Activated T-helper 1 cell treated with Interleukin-2 at 50 U/mL for 16 hours (primary cell): ENCODE measurements around the gene GTF2A1.
A peak's percentile ranks its signal among the peaks of the same experiment; 100 is the strongest.
"Not testable (repeated sequence)": the region's sequence is repeated elsewhere in the genome, so short reads cannot be mapped to it uniquely, and the experiment has no call there.

Experiments used
- DNase-seq: peaks from one replicate; pipeline ENCODE4 v3.0.0-alpha.2; 2020; ENCODE audit warnings: low read depth

The GTF2A1 gene

DNA sequence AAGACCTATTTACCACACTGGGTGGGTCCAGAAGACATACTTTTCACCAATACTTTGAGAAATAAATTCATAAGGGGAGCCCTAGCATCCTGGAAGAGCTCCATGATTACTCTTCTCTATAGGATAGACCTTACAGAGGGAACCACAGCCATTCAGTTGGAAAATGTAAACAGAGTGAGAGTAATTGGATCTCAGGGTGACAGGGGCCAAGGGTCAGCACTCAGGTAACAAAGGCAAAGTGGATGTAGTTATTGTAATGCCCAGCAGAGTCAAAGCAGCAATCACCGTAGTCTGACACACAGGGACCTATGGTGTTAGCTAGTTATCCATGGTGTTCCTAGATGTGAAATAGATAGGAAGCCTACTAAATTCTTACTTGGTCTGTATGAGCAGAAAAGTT lies 10.8 kb upstream of the GTF2A1 start:
- DNase-seq = no peak

DNA sequence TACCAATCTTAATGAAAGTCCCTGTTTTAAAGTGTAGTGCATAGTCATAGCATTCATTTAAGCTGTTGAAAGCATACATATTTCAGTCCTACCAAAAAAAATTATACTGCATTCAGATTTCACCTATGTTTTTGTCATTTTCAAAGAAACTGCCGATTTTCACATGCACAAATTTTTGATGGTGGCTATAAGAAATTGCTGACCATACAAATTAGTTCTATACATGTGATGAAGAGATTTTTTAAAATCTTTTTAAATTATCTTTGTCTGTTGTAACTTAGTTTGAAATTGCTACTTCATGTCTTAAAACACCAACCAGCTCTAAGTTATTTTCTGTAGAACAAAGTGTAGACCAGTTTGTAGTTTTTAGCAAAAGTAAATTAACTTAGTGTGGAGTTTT lies 3.5 kb upstream of the GTF2A1 start:
- no peak for DNase-seq

DNA sequence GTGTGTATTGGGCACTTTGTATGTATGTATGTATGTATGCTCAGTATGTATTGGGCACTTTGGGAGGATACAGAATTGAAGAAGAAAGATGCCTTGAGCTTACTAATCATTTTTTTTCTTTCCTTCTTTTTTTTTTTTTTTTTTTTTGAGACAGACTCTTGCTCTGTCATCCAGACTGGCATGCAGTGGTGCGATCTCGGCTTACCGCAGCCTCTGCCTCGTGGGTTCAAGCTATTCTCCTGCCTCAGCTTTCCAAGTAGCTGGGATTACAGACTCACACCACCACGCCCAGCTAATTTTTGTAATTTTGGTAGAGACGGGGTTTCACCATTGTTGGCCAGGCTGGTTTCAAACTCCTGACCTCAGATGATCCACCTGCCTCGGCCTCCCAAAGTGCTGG lies 3.0 kb upstream of the GTF2A1 start:
- not testable (repeated sequence) for DNase-seq

DNA sequence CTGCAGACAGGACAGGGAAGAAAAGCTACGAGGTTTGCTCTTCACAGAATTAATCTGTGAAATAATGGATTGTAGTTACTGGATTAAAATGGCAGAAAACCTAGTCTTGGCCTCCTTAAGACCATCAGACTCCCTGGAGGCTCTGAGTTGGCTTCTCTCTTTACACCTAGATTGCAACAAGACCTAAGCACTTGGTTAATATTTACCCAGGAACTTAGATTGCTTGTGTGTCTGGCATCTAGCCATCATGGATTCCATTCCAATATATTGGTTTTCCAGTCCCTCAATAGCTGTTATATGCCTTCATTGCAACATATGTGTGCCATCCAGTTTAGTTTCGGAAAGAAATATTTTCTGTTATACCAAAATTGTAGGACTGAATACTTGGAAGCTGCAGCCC lies 1.9 kb upstream of the GTF2A1 start:
- DNase-seq = no peak

DNA sequence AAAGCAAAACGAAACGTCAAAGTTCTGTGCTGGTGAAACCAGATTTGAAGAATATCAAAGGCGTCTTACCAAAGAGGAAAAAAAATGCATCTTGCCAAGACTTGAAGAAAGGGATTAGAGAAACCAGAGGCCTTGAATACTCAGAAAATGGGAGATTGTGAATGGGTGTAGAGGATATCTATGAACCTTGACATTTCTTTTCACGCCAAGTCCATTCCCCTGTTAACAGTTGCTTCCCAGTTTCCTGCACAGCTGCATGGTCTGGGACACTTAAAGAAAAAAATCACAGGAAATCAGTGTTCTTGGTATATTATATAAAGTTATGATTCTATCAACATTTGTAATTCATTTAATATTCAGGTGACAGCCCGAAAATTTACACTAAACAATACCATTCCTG lies 1.4 kb upstream of the GTF2A1 start:
- DNase-seq = no peak

DNA sequence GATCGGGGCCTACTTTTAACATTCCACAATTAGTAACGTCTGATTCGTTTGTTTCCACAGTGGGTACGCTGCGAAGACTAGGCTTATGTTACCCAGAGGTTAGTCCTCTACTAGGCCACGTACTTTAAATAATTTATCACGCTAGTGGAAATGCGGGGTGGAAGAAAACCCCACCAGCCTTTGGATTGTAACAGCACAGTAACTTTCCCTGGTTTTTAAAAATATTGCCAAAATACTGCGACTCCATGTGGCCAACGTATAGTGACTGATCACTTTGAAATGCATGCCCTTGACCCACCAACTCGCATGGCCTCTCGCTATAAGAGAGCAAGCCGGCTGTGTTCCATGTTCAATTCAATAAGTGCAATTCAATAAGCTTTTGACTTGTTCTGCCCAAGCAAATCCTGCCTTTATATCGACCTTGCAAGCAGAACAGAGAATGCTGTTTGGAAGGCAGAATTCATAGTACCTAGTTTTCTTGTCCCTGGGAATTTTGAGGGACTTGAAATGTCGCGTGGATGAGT lies 882 bp upstream of the GTF2A1 start:
- no peak for DNase-seq

DNA sequence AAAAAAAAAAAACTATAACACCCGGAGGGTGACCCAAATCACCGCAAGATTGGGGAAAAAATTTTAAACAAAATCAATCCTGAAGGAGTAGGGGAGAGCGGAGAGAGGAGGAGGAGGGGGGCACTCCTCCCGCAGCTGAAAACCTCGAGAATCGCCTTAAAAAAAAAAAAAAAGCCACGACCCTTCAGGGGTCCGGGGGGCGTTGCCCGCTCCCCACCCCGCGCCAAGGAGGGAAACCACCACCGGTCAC lies 254 bp downstream of the GTF2A1 start:
- DNase-seq = no peak

DNA sequence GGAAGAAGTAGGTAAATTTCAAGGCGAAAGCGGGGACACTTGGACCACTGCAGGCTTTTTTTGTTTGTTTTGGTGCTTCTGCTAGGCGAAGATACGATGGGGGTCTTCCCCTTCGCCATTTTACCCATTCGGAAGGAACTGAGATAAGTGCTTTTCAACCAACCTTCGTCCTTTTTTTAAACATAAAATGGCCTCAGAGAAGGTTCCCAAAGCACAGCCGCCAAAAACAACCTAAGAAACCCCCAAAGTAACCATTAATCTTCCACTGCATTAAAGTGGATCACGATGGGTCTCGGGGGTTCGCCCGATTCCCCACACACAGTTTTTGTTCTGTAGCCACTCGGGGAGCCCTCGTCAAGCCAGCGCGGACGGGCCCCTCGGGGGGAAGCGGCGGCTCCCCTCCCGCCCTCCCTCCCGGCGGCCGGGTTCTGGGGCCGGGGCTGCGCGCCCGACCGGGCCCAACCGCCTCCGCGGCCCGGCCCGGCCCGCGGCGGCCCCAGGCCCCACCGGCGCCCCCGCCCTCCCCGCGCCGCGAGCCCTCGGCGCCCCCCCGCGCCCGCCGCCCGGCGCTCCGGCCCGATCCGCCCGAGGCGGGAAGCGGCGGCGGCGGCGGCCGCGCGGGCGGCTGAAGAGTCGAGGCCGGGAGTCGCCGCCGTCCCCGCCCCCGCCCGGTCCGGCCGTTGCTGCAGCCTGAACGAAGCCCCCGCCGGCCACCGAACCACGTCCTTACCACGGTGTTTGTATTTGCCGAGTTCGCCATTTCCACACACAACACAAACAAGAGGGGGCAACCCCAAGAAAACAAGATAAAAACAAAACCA lies 790 bp downstream of the GTF2A1 start:
- peak; percentile 24 for DNase-seq

DNA sequence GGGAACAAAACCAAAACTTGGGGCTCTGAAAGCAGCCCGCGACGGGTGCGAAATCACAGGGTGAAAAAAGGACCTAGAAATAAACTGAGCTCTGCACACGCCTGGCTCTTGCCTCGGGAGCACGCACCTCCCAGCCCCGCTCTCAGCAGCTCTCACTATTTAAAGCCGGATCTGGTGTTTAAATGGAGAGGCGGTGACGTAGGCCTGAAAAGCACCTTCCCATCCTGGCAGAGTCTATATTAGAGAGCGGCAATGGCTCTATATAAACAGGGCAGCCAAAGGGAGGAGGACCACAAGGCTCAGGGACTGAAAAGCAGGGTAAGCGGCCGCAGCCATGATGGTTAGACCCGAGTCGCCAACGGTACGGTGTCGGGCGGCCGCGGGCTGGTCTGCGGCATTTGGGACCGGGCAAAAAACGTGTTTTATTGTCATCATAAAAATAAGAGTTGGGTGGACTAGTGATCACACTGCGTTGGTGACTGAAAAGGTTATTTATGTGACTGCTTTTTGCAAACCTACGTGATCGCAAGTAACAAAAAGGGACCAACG lies 1.5 kb downstream of the GTF2A1 start:
- peak; percentile 72 for DNase-seq

DNA sequence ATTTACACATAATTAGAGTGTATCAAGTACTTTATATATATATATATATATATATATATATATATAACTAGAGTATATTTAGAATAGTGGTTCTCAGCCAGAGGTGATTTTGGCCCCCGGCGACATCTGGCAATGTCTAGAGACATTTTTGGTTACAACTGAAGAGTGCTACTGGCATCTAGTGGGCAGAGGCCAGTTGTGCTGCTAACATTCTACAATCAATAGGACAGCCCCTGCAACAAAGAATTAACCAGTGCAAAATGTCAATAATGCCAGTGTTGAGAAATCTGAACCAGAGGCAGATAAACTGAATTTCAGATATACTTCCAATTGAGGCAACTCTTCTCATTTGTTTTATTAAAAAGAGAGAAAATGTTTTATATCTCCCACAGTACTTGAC lies 8.9 kb downstream of the GTF2A1 start:
- DNase-seq = no peak

DNA sequence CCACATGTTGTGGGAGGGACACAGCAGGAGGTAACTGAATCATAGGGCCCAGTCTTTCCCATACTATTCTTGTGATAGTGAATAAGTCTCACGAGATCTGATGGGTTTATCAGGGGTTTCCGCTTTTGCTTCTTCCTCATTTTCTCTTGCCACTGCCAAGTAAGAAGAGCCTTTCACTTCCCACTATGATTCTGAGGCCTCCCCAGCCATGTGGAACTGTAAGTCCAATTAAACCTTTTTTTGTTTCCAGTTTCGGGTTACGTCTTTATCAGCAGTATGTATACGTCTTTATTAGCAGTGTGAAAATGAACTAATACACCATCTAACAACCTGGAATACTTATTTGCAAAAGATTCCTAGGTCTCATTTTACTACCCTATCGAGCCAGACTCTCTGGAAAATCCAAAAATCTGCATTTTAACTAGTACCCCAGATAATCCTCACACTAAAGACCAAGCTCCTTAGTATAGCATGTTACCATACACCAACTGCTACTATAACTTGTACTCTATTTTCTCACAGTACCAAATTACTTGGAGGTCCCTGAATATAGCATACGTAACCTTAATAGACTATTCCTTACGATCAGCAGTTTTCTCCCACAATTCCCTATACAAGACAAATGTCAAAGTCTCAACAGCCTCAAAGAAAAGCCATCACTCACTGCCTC lies 11.5 kb downstream of the GTF2A1 start:
- DNase-seq = no peak

DNA sequence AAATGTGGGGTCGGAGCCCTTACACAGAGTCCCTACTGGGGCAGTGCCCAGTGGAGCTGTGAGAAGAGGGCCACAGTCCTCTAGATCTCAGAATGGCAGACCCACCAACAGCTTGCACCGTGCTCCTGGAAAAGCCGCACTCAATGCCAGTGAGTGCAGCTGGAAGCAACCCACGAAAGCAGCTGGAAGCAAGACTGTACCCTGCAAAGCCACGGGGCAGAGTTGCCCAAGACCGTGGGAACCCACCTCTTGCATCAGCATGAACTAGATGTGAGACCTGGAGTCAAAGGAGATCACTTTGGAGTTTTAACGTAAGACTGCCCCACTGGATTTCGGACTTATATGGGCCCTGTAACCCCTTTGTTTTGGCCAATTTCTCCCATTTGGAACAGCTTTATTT lies 12.3 kb downstream of the GTF2A1 start:
- DNase-seq = no peak

DNA sequence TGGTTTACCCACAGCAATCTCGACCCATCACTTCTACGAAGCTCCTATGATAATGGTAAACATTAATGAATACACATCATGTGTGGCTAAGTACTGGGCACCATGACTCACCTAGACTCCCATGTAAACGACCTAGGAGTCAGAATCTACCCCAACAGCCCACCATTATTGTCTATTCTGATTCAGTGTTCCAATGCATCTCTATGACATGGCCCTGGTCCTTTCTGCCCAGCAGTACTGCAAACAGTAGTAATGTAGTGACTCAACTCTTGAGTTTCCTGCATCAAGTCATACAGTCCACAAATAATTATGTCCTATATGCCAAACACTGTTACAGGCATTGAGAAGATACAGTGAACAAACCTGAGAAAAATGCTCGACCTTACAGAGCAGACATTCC lies 14.6 kb downstream of the GTF2A1 start:
- no peak for DNase-seq

DNA sequence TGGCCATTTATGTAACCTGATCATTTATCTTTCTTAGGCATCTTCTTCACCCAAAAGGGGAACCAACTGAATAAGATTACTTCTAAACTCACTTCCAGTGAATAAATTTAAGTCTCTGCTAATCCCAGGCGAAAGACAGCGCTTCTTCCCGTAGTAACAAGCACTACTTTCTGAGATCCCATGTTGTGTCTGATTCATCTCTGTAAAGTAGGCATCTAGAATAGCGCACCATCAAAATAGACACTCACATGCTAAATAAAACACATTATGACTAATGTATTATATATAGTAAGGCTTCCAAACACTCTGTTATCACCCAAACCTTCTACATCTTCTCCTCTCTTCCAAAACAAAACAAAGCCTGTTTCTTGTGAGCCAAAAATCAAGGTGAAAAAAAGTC lies 15.1 kb downstream of the GTF2A1 start:
- no peak for DNase-seq

DNA sequence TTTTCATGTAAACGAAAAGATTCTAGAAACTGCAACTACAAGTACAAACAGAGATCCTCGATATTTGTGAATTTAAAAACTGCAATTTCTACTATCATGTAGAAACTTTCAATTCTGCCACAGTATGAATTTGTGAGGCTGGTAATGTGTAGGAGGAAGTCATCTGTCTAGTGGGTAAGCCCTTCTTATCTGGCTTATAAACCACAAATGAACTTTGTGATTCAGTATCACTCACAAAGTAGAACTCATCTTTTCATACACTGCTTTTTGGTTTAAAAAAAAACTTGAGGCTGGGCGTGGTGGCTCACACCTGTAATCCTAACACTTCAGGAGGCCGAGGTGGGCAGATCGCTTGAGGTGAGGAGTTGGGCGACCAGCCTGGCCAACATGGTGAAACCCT lies 20.7 kb downstream of the GTF2A1 start:
- DNase-seq = no peak

DNA sequence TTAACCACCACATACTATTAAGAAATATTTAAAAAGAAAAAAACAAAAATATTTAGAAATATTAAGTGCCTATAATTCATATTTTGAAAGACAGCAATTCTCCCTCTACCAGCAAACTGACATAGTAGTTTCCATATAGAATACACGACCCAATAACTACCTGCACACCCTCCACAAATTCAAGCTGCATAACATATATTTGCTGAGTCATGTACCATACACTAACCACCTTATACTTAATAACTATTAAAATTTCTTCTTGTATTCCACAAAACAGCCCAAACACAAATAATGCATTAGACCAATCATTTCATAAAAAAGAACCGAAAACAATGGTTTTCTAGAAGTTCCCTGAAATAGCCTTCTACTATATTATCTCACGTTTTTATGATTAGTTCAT lies 21.7 kb downstream of the GTF2A1 start:
- no peak for DNase-seq

DNA sequence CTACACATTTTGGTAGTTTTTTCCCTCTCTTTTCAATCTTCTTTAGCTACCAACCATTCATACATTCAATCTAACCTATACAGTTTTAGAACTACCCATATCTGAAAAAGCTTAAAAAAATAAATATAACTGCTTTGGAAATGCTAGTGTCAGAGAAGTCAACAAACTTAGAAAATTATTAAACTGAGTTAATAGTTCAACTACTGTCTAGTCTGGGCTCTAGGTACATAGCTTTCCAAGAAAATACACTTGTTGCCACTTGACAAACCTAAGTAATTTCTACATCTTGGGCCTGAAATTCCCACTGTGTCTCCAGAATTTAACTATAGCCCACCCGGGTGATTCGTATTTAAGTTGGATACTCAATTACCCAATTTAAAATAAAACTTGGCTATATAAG lies 22.1 kb downstream of the GTF2A1 start:
- no peak for DNase-seq

DNA sequence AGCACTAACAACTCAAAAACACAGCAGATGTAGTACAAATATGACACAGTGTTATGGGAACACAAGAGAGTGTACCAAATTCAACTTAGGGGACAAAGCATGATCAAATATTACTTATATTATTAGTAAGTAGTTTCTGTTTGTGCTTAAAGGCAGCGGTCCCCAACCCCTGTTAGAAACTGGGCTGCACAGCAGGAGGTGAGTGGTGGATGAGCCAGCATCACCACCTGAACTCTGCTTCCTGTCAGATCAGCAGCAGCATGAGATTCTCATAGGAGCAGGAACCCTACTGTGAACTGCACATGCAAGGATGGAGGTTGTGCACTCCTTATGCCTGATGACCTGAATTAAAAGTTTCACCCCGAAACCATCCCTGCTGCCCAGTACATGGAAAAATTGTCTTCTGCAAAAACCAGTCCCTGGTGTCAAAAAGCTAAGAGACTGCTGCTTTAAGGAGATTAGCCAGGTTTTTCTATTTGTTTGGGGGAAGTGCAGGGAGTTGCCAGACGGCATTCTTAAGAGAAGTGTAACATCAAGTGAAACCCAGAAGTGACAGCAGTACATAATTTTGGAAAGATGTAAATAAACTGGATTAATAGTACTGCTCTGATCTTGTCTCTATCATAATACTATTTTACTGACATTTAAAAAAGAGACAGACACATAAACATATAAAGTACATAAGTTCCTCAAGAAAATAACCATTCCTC lies 26.7 kb downstream of the GTF2A1 start:
- no peak for DNase-seq

DNA sequence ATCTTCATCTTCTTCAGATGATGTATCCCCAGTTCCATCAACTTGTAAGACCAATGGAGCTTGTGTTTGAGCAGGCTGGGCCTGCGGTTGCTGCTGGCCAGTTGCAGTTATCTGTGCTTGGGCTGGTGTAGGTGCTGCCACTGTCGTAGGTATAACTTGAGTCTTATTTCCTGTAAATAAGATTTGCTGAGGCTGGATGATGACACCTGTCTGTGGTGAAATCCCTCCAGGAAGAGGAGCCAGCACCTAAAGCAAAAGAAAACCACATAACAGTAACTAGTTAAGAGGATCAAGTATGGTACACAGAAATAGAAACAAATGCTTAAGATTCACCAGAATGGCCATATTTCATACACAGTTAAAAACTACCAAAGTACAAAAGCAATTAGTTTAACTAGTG lies 28.2 kb downstream of the GTF2A1 start:
- DNase-seq = no peak

DNA sequence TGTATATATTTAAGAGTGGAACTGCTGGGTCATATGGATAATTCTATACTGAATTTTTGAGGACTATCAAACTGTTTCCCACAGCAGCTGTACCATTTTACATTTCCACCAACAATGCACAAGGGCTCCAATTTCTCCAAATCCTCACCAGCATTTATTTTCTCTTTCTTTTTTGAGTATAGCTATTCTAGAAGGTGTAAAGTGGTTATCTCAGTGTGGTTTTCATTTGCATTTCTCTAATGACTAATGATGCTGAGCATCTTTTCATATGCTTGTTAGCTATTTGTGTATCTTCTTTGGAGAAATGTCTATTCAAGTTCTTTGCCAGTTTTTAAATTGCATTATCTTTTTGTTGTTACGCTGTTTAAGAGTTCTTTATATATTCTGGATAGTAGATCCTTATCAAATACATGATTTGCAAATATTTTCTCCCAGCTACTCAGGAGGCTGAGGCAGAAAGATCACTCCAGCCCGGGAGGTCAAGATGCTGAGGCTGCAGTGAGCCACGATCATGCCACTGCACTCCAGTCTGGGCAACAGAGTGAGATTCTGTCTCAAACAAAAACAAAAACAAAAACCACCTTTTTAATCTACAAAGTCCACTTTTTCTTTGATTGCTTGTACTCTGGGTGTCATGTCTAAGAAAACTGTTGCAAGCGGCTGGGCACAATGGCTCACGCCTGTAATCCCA lies 32.8 kb downstream of the GTF2A1 start:
- DNase-seq = no peak

DNA sequence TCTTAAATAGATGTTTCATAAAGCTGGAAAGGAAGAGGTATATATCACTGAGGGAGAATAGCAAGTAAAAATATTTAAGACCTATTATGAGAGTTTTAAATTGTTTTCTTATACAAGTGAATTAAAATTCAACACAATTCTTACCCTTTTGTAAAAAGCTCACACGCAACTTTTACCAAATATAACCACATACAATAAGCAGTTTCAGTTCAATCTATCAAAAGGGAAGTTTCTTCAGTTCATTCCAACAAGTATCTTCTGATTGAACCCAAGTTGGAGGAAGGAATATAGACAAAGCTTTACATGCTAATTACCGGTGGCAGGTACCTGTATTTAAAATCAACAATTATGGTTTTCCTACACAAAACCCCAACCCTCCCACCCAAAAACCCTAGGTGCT lies 41.1 kb downstream of the GTF2A1 start:
- DNase-seq = no peak

DNA sequence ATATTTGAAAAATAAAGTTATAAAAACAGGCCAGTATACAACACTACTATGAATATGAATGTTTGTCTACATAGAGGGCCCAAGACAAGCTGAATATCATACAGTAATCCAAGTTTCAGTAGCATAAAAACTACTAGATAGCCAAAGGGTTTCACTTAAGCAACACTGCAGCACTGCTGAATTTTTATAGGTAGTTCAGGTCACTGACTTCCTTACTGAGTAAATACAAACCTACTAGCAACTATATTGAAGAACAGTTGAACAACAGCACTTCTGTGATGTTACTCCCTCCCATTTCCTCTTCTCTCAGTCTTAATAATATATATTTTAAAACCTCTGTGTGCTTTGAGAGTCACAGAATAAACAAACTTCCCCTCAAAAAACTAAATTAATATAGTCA lies 42.7 kb downstream of the GTF2A1 start:
- DNase-seq = no peak
